ENCODE measurements around the gene AQP11. TPM values are rescaled to one million over a fixed set of nuclear protein-coding genes. Genes with fewer than 3 reads are reported as not detected.
"Not testable (repeated sequence)": the region's sequence is repeated elsewhere in the genome, so short reads cannot be mapped to it uniquely, and the experiment has no call there.

The AQP11 gene
- total RNA-seq, 1 donor from 2014 or later, result 0.91 TPM

- intact Hi-C loops (cut with DNase I), result no loop called here
- no peak for ATAC-seq (ENCODE audit: poor library complexity)
- no peak for DNase-seq
Measured at GRCh38 chr11:77580712-77581337, 8.9 kb upstream of the AQP11 start.

- intact Hi-C loops (cut with DNase I), result no loop called here
- ATAC-seq (ENCODE audit: poor library complexity), result peak; percentile 27
Measured at GRCh38 chr11:77589181-77589520, 602 bp upstream of the AQP11 start.

GRCh38 chr11:77590194-77590782 is 535 bp downstream of the AQP11 start:
- intact Hi-C loops (cut with DNase I), result no loop called here
- ATAC-seq (ENCODE audit: poor library complexity) (peak; percentile 16), DNase-seq (peak; percentile 47)

More at GRCh38 chr11:77589181-77589520, 602 bp upstream of the AQP11 start:
- no peak for DNase-seq

- intact Hi-C loops (cut with DNase I), result no loop called here
- DNase-seq (no peak), ATAC-seq (ENCODE audit: poor library complexity) (no peak)
Measured at GRCh38 chr11:77592727-77593126, 3.0 kb downstream of the AQP11 start.

- intact Hi-C loops (cut with DNase I), result no loop called here
- DNase-seq (no peak), ATAC-seq (ENCODE audit: poor library complexity) (no peak)
Measured at GRCh38 chr11:77593883-77594282, 4.1 kb downstream of the AQP11 start.

- no peak for DNase-seq
- intact Hi-C loops (cut with DNase I), result no loop called here
- no peak for ATAC-seq (ENCODE audit: poor library complexity)
Measured at GRCh38 chr11:77596626-77597025, 6.9 kb downstream of the AQP11 start.

- ATAC-seq (ENCODE audit: poor library complexity), result no peak
- DNase-seq, result no peak
- intact Hi-C loops (cut with DNase I), result no loop called here
Measured at GRCh38 chr11:77598195-77598594, 8.4 kb downstream of the AQP11 start.

- ATAC-seq (ENCODE audit: poor library complexity) (peak; percentile 58), DNase-seq (no peak)
- intact Hi-C loops (cut with DNase I), result no loop called here
Measured at GRCh38 chr11:77602381-77603088, 12.8 kb downstream of the AQP11 start.

GRCh38 chr11:77604281-77604680 is 14.5 kb downstream of the AQP11 start:
- no peak for ATAC-seq (ENCODE audit: poor library complexity)
- intact Hi-C loops (cut with DNase I), result no loop called here
- DNase-seq, result no peak

GRCh38 chr11:77609234-77609633 is 19.5 kb downstream of the AQP11 start:
- intact Hi-C loops (cut with DNase I), result no loop called here

GRCh38 chr11:77611921-77612320 is 22.2 kb downstream of the AQP11 start:
- ATAC-seq (ENCODE audit: poor library complexity), result no peak
- intact Hi-C loops (cut with DNase I), result no loop called here

More at GRCh38 chr11:77609234-77609633, 19.5 kb downstream of the AQP11 start:
- ATAC-seq (ENCODE audit: poor library complexity), result no peak
- DNase-seq, result no peak

GRCh38 chr11:77617892-77618291 is 28.1 kb downstream of the AQP11 start:
- ATAC-seq (ENCODE audit: poor library complexity) (no peak), DNase-seq (no peak)
- intact Hi-C loops (cut with DNase I), result no loop called here

More at GRCh38 chr11:77611921-77612320, 22.2 kb downstream of the AQP11 start:
- DNase-seq, result no peak

- ATAC-seq (ENCODE audit: poor library complexity) (no peak), DNase-seq (no peak)
- intact Hi-C loops (cut with DNase I), result no loop called here
Measured at GRCh38 chr11:77619576-77620198, 29.9 kb downstream of the AQP11 start.

- ATAC-seq (ENCODE audit: poor library complexity), result no peak
- intact Hi-C loops (cut with DNase I), result loop anchor here (10.0 kb wide), 1 partner anchor 195 kb away; the partner anchor contains the start of genes AAMDC and RSF1
- DNase-seq, result no peak
Measured at GRCh38 chr11:77630157-77630710, 40.5 kb downstream of the AQP11 start.

- ATAC-seq (ENCODE audit: poor library complexity); DNase-seq: not testable (repeated sequence)
- intact Hi-C loops (cut with DNase I), result loop anchor here (10.0 kb wide), 1 partner anchor 191 kb away; the partner anchor contains the start of genes AAMDC and RSF1
Measured at GRCh38 chr11:77633926-77634325, 44.2 kb downstream of the AQP11 start.

- ATAC-seq (ENCODE audit: poor library complexity) (no peak), DNase-seq (no peak)
- intact Hi-C loops (cut with DNase I), result loop anchor here (10.0 kb wide), 1 partner anchor 188 kb away; the partner anchor contains the start of genes AAMDC and RSF1
Measured at GRCh38 chr11:77636731-77637344, 47.1 kb downstream of the AQP11 start.

- ATAC-seq (ENCODE audit: poor library complexity) (peak; percentile 98), DNase-seq (peak; percentile 90)
- intact Hi-C loops (cut with DNase I), result loop anchor here (10.0 kb wide), 1 partner anchor 187 kb away; the partner anchor contains the start of genes AAMDC and RSF1
Measured at GRCh38 chr11:77637345-77638165, 47.8 kb downstream of the AQP11 start, which contains the start of gene CLNS1A. Gene CLNS1A (minus strand): TSS chr11:77637794. CDS start chr11:77637714, 80 bp downstream.

GRCh38 chr11:77642228-77642627 is 52.5 kb downstream of the AQP11 start:
- intact Hi-C loops (cut with DNase I), result no loop called here
- ATAC-seq (ENCODE audit: poor library complexity) (no peak), DNase-seq (no peak)
